Stimulated activated naive CD8-positive, alpha-beta T cell treated with anti-CD3 and anti-CD28 coated beads, Interleukin-15, amount 100 ng/mL, for 72 hours (primary cell): Measurements from ENCODE around the gene FARSA.

ENCODE experiments used
- ATAC-seq: fragments of 150-1000 bp; cut with Tn5 transposase; 2 replicates; pipeline ENCODE4 v1.10.0; 2021; ENCODE audit warnings: mild to moderate bottlenecking, moderate library complexity
- DNase-seq, 2 donors: peaks; one replicate each; pipeline ENCODE4 v3.0.0; 2021 to 2022
- H3K27ac Mint-ChIP-seq, 2 donors: one replicate each; pipeline ENCODE4 v1.8.0; 2022; ENCODE audit warnings: mild to moderate bottlenecking in 2 of 2, mixed read lengths in 2 of 2, moderate library complexity in 2 of 2
- H3K27me3 Mint-ChIP-seq: one replicate; pipeline ENCODE4 v1.8.0; 2022; ENCODE audit warnings: mixed read lengths
- H3K4me1 Mint-ChIP-seq: one replicate; pipeline ENCODE4 v1.8.0; 2022; ENCODE audit warnings: mild to moderate bottlenecking, mixed read lengths
- H3K4me3 Mint-ChIP-seq, 2 donors: one replicate each; pipeline ENCODE4 v1.8.0; 2022; ENCODE audit warnings: mild to moderate bottlenecking in 2 of 2, mixed read lengths in 2 of 2, moderate library complexity in 1 of 2
- H3K9me3 Mint-ChIP-seq, 2 donors: one replicate each; pipeline ENCODE4 v1.8.0; 2022; ENCODE audit warnings: mixed read lengths in 2 of 2

FARSA gene

DNA sequence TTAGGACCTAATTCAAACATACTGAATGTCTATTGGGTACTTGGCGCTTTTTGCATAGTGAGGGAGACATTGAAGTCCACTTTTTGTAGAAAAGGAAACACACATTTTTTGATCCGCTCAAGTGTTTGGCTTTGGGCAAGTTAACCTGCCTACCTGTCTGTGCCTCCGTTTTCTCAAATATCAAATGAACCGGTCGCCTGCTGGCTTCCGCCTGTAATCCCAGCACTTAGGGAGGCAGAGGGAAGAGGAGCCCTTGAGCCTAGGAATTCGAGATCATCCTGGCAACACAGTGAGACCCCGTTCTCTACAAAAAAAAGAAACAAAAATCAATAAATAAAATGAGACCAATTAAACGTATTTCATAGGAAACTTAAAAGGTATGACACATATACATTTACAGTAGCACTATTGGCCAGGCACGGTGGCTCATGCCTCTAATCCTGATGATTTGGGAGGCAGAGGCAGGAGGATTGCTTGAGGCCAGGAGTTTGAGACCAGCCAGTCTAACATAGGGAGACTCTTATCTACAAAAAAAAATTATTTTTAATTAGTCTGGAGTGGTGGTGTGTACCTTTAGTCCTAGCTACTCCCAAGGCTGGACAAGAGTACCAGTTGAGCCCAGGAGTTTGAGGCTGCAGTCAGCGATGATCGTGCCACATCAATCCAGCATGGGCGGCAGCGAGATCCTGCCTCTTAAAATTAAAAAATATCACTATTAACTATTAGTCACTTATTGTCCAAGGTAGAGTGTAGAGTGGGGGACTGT is 13.4 kb upstream of the FARSA start:
- Mint-ChIP-seq H3K27me3 (no peaks in the 10 kb centered on the region), H3K4me1 (peaks cover 87% of the 10 kb centered on the region), H3K27ac (peak overlapping the region; percentile 94 to 99), H3K9me3 (no peaks in the 10 kb centered on the region), H3K4me3 (peak overlapping the region; percentile 96 to 99)
- DNase-seq (no peak), ATAC-seq (no peak)

DNA sequence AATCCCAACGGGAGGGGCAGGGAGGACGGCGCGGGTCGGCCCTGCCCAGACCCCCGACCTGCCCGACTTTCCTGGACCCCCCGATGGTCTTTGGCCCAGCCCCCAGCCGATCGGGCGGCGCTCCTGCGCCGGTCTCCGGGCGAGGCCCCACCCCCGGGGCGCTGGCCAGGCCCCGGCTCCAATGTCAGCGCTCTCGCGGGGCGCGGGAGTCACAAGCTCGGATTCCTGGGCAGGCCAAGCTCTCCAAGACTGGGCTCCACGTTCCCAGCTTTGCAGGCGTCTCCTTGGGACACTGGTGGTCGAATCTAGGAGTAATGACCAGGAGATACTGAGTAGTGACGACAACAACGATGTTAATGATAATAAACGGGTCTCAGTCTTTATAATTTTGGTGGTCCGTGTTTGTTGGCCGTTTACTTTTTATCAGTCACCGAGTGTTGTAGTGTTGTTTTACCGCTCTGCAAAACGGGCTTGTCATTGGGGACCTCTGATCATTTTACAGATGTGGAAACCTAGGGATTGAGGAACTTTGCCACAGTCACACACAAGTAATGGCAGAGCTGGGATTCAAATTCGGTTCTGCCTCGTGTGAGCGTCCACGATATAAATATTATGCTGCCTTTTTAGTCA is 12.7 kb upstream of the FARSA start:
- Mint-ChIP-seq H3K27ac (peak overlapping the region; percentile 94 to 99), H3K9me3 (no peaks in the 10 kb centered on the region), H3K4me3 (peak overlapping the region; percentile 96 to 99), H3K27me3 (no peaks in the 10 kb centered on the region), H3K4me1 (peaks cover 88% of the 10 kb centered on the region)
- peak; percentile 71 for ATAC-seq
- peak in 1 of 2 donors; percentile 52 for DNase-seq

DNA sequence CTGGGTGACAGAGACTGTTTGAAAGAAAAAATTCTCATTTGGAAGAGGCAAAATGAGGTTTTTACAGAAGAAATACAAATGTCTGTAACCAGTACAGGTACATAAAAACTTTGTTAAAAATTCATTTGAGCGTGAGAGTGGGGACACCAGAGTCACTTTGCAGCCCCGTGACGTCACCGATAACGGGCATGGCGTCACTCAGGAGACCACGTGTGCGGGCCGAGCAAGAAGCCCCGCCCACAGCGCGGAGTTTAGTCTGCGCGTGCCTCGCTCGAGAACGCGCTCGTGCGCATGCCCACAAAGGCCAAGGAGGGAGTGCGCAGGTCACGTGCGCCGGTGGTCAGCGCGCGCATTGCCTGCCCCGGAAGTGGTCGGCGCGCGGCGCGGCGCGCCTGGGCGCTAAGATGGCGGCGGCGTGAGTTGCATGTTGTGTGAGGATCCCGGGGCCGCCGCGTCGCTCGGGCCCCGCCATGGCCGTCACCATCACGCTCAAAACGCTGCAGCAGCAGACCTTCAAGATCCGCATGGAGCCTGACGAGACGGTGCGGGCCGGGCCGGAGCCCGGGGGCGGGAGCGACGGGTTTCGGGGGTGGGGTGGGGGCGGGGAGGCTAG is 12.1 kb upstream of the FARSA start, which contains the start of gene RAD23A:
Gene RAD23A (plus strand): TSS at position 384 of the 613 bp plus-strand sequence. CDS start 87 bp downstream, at position 471.
- ATAC-seq (peak; percentile 86), DNase-seq (peak; percentile 98)
- Mint-ChIP-seq H3K27me3 (no peaks in the 10 kb centered on the region), H3K4me1 (peaks cover 92% of the 10 kb centered on the region), H3K4me3 (peak within 1 kb of the TSS; percentile 96 to 99), H3K9me3 (no peaks in the 10 kb centered on the region), H3K27ac (peak within 1 kb of the TSS; percentile 98 to 99)

DNA sequence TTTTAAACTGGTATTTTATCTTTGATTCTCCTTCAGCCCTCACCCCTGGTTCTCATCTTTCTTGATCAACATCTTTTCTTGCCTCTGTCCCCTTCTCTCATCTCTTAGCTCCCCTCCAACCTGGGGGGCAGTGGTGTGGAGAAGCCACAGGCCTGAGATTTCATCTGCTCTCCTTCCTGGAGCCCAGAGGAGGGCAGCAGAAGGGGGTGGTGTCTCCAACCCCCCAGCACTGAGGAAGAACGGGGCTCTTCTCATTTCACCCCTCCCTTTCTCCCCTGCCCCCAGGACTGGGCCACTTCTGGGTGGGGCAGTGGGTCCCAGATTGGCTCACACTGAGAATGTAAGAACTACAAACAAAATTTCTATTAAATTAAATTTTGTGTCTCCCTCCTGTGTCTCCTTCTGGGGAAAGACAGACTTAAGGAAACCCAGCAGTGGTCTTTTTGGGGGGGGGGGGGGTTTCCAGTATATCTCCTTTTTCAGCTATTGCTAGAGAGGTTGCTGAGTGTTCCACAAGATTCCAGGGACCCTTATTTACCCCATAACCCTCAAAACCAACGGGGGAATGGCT is 10.7 kb upstream of the FARSA start:
- H3K27ac Mint-ChIP-seq: peak overlapping the region; percentile 44 to 69
- H3K27me3 Mint-ChIP-seq: no peaks in the 10 kb centered on the region
- no peaks in the 10 kb centered on the region for H3K9me3 Mint-ChIP-seq
- peaks cover 92% of the 10 kb centered on the region for H3K4me1 Mint-ChIP-seq
- ATAC-seq: no peak
- DNase-seq: no peak
- H3K4me3 Mint-ChIP-seq: peak overlapping the region; percentile 45 to 96

DNA sequence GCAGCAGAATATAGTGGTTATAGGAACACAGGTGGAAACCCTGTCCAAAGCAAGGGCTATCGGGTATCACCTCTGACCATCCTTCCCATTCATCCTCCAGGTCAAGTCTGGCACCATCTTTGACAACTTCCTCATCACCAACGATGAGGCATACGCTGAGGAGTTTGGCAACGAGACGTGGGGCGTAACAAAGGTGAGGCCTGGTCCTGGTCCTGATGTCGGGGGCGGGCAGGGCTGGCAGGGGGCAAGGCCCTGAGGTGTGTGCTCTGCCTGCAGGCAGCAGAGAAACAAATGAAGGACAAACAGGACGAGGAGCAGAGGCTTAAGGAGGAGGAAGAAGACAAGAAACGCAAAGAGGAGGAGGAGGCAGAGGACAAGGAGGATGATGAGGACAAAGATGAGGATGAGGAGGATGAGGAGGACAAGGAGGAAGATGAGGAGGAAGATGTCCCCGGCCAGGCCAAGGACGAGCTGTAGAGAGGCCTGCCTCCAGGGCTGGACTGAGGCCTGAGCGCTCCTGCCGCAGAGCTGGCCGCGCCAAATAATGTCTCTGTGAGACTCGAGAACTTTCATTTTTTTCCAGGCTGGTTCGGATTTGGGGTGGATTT is 10.0 kb upstream of the FARSA start:
- H3K27ac Mint-ChIP-seq: peak overlapping the region in 1 of 2 donors; percentile 86
- ATAC-seq: no peak
- H3K27me3 Mint-ChIP-seq: no peaks in the 10 kb centered on the region
- H3K4me1 Mint-ChIP-seq: peaks cover 92% of the 10 kb centered on the region
- H3K9me3 Mint-ChIP-seq: no peaks in the 10 kb centered on the region
- DNase-seq: no peak
- peak overlapping the region; percentile 15 to 17 for H3K4me3 Mint-ChIP-seq

DNA sequence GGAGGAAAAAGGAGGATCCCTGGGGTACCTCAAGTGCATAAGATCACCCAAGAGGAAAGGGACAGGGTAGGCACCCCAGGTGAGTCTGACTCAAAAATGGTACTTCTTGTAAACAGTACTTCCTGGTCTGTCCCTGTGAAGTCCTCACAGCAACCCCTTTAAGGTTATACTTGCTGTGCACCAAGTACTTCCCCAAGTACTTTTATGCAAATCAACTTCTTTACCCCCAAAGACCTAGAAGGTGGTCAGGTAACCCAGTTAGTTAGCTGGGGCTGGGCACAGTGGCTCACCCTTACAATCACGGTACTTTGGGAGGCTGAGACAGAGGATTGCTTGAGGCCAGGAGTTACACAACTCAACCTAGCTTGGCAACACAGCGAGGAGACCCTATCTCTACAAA is 7.4 kb upstream of the FARSA start:
- H3K27me3 Mint-ChIP-seq: no peaks in the 10 kb centered on the region
- H3K9me3 Mint-ChIP-seq: no peaks in the 10 kb centered on the region
- ATAC-seq: no peak
- H3K27ac Mint-ChIP-seq: peak overlapping the region; percentile 40 to 93
- H3K4me3 Mint-ChIP-seq: peak overlapping the region; percentile 70 to 99
- H3K4me1 Mint-ChIP-seq: peaks cover 90% of the 10 kb centered on the region
- no peak for DNase-seq

DNA sequence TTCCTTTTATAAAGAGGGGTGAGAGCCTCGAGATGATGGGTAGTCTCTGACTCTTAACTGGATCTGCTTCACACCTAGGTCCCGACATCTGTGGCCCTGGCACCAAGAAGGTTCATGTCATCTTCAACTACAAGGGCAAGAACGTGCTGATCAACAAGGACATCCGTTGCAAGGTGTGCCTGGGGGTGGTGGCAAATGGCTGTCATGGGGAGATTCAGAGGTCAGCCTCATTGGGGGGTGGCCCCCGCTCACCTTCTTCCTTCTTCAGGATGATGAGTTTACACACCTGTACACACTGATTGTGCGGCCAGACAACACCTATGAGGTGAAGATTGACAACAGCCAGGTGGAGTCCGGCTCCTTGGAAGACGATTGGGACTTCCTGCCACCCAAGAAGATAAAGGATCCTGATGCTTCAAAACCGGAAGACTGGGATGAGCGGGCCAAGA is 6.5 kb upstream of the FARSA start:
- H3K27me3 Mint-ChIP-seq: no peaks in the 10 kb centered on the region
- H3K4me1 Mint-ChIP-seq: peaks cover 81% of the 10 kb centered on the region
- peak overlapping the region; percentile 87 to 98 for H3K27ac Mint-ChIP-seq
- no peak for ATAC-seq
- H3K9me3 Mint-ChIP-seq: no peaks in the 10 kb centered on the region
- no peak for DNase-seq
- peak overlapping the region; percentile 99 for H3K4me3 Mint-ChIP-seq

DNA sequence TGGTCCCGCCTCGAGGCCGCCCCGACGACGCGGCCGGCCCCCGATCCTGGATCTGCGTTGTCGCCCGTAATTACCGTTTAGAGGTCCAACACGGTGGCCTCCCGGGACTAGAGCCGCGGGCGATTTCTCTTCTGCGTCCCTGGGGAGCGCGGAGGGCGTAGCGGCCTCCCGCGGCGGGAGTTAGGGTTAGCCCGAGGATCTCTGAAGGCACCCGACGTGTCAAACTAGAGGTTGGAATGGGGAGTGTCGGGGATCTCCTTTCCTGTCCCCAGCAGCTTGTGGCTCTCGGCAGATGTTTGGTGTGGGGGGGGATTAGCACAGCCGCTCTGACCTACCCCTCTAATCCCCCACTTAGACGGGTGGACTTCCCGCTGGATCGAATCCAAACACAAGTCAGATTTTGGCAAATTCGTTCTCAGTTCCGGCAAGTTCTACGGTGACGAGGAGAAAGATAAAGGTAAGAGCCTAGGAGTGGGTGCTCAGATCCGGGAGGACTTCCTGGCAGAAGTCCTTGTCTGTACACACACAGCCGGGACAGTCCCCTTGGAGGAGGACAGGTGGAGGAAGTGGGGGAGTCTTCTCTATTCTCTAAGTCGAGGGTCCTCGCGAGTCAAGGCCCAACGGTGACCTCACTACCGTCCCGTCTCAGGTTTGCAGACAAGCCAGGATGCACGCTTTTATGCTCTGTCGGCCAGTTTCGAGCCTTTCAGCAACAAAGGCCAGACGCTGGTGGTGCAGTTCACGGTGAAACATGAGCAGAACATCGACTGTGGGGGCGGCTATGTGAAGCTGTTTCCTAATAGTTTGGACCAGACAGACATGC is 5.5 kb upstream of the FARSA start:
- Mint-ChIP-seq H3K27me3 (no peaks in the 10 kb centered on the region), H3K27ac (peak overlapping the region; percentile 94 to 98), H3K9me3 (no peaks in the 10 kb centered on the region), H3K4me1 (peaks cover 75% of the 10 kb centered on the region), H3K4me3 (peak overlapping the region; percentile 99)
- DNase-seq (peak in 1 of 2 donors; percentile 48), ATAC-seq (peak; percentile 21)

DNA sequence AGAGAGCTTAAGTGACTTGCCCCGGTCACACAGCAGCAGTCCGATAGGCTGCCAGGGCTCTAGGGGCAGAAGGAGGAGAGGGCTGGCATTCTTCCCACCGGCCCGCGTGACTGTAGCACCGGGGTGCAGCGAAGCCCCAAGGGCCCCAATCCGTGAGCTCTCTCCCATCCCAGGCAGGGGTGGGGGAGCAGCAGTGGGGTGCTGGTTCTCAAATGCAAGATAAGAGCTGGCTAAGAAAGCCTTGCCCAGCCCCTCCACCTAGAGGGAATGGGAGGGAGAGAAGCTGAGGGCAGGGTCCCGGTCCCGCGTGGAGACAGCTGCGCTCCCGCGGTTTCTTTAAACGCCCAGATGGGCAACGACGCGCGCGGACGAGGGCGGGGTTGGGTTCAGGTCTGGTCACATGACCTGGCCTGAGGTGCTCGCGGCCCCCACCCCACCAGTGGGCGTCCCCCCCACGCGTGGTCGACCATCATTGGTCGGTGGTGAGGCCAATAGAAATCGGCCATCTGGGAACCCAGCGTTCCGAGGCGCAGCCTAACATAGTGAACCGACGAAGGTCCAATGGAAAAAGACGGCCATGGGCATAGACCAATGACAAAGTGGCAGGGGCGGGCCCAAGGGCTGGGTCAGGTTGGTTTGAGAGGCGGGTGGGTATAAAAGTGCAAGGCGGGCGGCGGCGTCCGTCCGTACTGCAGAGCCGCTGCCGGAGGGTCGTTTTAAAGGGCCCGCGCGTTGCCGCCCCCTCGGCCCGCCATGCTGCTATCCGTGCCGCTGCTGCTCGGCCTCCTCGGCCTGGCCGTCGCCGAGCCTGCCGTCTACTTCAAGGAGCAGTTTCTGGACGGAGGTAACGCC is 4.6 kb upstream of the FARSA start, which contains the start of gene CALR:
Gene CALR (plus strand): TSS at position 683 of the 852 bp plus-strand sequence. CDS start 71 bp downstream, at position 754.
- peak; percentile 99 to 100 for DNase-seq
- H3K4me3 Mint-ChIP-seq: peak within 1 kb of the TSS; percentile 99
- ATAC-seq: peak; percentile 92
- H3K27ac Mint-ChIP-seq: peak within 1 kb of the TSS; percentile 95 to 98
- H3K4me1 Mint-ChIP-seq: peaks cover 72% of the 10 kb centered on the region
- no peaks in the 10 kb centered on the region for H3K9me3 Mint-ChIP-seq
- no peaks in the 10 kb centered on the region for H3K27me3 Mint-ChIP-seq

DNA sequence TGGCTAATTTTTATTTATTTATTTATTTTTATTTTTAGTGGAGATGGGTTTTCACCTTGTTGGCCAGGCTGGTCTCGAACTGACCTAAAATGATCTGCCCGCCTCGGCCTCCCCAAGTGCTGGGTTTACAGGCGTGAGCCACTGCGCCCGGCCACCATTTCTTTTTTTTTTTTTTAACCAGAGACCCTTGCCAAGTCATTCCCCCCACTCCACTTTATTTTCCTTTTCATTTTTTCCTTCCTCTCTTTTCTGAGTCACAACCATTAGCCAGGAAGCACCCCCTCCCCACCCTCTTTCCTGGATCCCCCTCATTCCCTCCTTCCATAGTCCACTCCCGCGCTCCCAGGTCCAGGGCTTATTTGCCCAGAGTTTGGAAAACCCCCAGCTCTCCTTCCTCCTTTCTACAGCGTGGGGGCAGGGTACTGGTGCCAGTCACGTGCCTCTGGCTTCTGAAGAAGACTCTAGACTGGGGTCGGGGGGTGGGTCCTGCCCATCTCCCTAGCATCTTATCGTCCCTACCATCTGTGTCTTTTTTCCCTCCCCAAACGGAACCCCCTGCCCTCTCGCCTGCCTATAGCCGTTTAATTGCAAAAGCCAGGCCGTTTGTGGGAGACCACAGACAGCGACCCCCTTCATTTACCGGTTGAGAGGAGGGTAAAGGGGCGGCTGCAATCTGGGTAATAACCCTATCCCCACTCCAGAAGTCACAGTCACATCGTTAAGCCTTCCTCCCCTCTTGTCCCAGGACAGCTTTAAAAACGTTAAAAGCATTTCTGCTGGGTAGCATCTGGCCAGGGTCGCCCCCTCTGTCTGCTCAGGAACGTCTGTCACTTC is 3.8 kb upstream of the FARSA start:
- H3K9me3 Mint-ChIP-seq: no peaks in the 10 kb centered on the region
- ATAC-seq: no peak

DNA sequence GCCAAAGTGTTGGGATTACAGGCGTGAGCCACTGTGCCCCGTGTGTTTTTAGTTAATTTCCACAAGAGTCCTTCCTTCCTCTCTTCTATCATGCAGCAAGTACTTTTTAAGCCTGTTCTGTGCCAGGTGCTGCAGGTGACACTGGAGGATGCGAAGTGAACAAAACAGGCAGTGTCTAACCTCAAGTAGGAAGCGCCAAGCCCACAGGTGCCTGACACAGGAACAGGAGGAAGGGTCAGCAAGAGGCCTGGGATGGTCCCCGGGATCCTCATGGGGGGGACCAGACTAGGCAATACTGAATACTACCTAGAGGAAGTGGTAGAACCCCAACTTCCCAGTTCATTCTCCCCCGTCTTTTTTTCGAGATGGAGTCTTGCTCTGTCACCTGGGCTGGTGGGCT is 3.1 kb upstream of the FARSA start:
- H3K9me3 Mint-ChIP-seq: no peaks in the 10 kb centered on the region
- no peak overlapping the region for H3K27ac Mint-ChIP-seq
- peaks cover 72% of the 10 kb centered on the region for H3K4me1 Mint-ChIP-seq
- H3K4me3 Mint-ChIP-seq: peak overlapping the region in 1 of 2 donors; percentile 44
- ATAC-seq (no peak), DNase-seq (no peak)
- no peaks in the 10 kb centered on the region for H3K27me3 Mint-ChIP-seq

More for the DNA sequence above, 3.8 kb upstream of the FARSA start:
- peak overlapping the region; percentile 99 for H3K4me3 Mint-ChIP-seq
- peaks cover 72% of the 10 kb centered on the region for H3K4me1 Mint-ChIP-seq
- H3K27ac Mint-ChIP-seq: peak overlapping the region; percentile 95 to 98
- no peak for DNase-seq
- H3K27me3 Mint-ChIP-seq: no peaks in the 10 kb centered on the region

DNA sequence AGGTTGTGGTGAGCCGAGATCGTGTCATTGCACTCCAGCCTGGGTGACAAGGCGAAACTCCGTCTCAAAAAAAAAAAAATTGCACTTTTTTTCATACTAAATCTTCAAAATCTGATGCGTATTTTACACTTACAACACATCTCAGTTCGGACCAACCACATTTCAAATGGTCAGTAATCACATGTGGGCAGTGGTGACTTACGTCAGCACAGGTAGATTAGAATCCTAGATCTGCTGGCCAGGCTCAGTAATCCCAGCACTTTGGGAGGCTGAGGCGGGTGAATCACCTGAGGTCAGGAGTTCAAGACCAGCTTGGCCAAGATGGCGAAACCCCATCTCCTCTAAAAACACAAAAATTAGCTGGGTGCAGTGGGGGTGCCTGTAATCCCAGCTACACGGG is 1.6 kb upstream of the FARSA start:
- Mint-ChIP-seq H3K4me1 (peaks cover 67% of the 10 kb centered on the region), H3K4me3 (no peak overlapping the region), H3K27me3 (no peaks in the 10 kb centered on the region), H3K27ac (peak overlapping the region in 1 of 2 donors; percentile 27), H3K9me3 (no peaks in the 10 kb centered on the region)
- no peak for ATAC-seq
- no peak for DNase-seq
